Trophoblast cell (in vitro differentiated cells and primary cell): ENCODE measurements around the gene ZHX3.

Experiments used
- DNase-seq, 2 donors: peaks; one replicate each; pipeline ENCODE4 v3.0.0-alpha.2; 2016
- H2AFZ ChIP-seq: 2 replicates; pipeline ENCODE4 v1.6.1; 2013; ENCODE audit warnings: low read length, moderate library complexity, mild to moderate bottlenecking; ENCODE audit not compliant: insufficient read depth, poor library complexity
- H2AK5ac ChIP-seq: 2 replicates; pipeline ENCODE4 v1.6.1; 2013; ENCODE audit warnings: mild to moderate bottlenecking, low read length
- H2BK120ac ChIP-seq: 2 replicates; pipeline ENCODE4 v1.6.1; 2013; ENCODE audit warnings: low read length, mild to moderate bottlenecking, moderate library complexity; ENCODE audit not compliant: insufficient read depth, poor library complexity
- H2BK12ac ChIP-seq: 2 replicates; pipeline ENCODE4 v1.6.1; 2013; ENCODE audit warnings: mild to moderate bottlenecking, low read length, moderate library complexity
- H2BK5ac ChIP-seq: 2 replicates; pipeline ENCODE4 v1.6.1; 2013; ENCODE audit warnings: low read length, low read depth, moderate library complexity, mild to moderate bottlenecking; ENCODE audit not compliant: poor library complexity
- H3K14ac ChIP-seq: 2 replicates; pipeline ENCODE4 v1.6.1; 2013; ENCODE audit warnings: mild to moderate bottlenecking, low read length
- H3K18ac ChIP-seq: 2 replicates; pipeline ENCODE4 v1.6.1; 2013; ENCODE audit warnings: mild to moderate bottlenecking, low read length
- H3K23ac ChIP-seq: 2 replicates; pipeline ENCODE4 v1.6.1; 2013; ENCODE audit warnings: low read length
- H3K27ac ChIP-seq: 2 replicates; pipeline ENCODE4 v1.5.1; 2013; ENCODE audit warnings: low read depth, mild to moderate bottlenecking, inconsistent platforms, low read length, moderate library complexity
- H3K27me3 ChIP-seq: 2 replicates; pipeline ENCODE4 v1.6.1; 2013; ENCODE audit warnings: inconsistent platforms, mild to moderate bottlenecking, low read length, moderate library complexity; ENCODE audit not compliant: insufficient read depth
- H3K36me3 ChIP-seq, 2 experiments: 1 replicate in 1 of 2; 2 replicates in 1 of 2; pipeline ENCODE4 v1.6.1; 2013; ENCODE audit warnings: low read length in 2 of 2, mild to moderate bottlenecking in 2 of 2, moderate library complexity in 1 of 2; ENCODE audit not compliant: insufficient read depth in 2 of 2, control insufficient read depth in 1 of 2
- H3K4ac ChIP-seq: 2 replicates; pipeline ENCODE4 v1.6.1; 2013; ENCODE audit warnings: low read depth, mild to moderate bottlenecking, low read length, moderate library complexity
- H3K4me1 ChIP-seq, 2 experiments: 1 replicate in 1 of 2; 2 replicates in 1 of 2; pipeline ENCODE4 v1.6.1; 2013; ENCODE audit warnings: low read length in 2 of 2, mild to moderate bottlenecking in 2 of 2, moderate library complexity in 1 of 2; ENCODE audit not compliant: insufficient read depth in 2 of 2, control insufficient read depth in 1 of 2
- H3K4me2 ChIP-seq: 2 replicates; pipeline ENCODE4 v1.6.1; 2013; ENCODE audit warnings: inconsistent platforms, mild to moderate bottlenecking, low read length, moderate library complexity
- H3K4me3 ChIP-seq: 2 replicates; pipeline ENCODE4 v1.5.1; 2013; ENCODE audit warnings: mild to moderate bottlenecking, low read depth, low read length, inconsistent platforms
- H3K79me1 ChIP-seq: one replicate; pipeline ENCODE4 v1.6.1; 2013; ENCODE audit warnings: low read length
- H3K79me2 ChIP-seq: 2 replicates; pipeline ENCODE4 v1.6.1; 2013; ENCODE audit warnings: low read length, mild to moderate bottlenecking; ENCODE audit not compliant: control insufficient read depth, insufficient read depth, poor library complexity
- H3K9ac ChIP-seq: 2 replicates; pipeline ENCODE4 v1.6.1; 2013; ENCODE audit warnings: mild to moderate bottlenecking, low read length
- H3K9me3 ChIP-seq: 2 replicates; pipeline ENCODE4 v1.6.1; 2013; ENCODE audit warnings: low read depth, mild to moderate bottlenecking, control low read depth, inconsistent platforms, low read length; ENCODE audit not compliant: insufficient read depth
- H4K12ac ChIP-seq: 2 replicates; pipeline ENCODE4 v1.6.1; 2013; ENCODE audit warnings: low read depth, mild to moderate bottlenecking, low read length, moderate library complexity
- H4K8ac ChIP-seq: 2 replicates; pipeline ENCODE4 v1.6.1; 2013; ENCODE audit warnings: low read depth, mild to moderate bottlenecking, low read length, moderate library complexity
- H4K91ac ChIP-seq: one replicate; pipeline ENCODE4 v1.6.1; 2013; ENCODE audit warnings: low read depth, mild to moderate bottlenecking, low read length, moderate library complexity
- WGBS: extraction: QIAGEN DNeasy Blood & Tissue Kit; methylation state at CpG from one replicate; pipeline ENCODE4 v1.1.7; 2013; ENCODE audit warnings: missing lambda C conversion rate; ENCODE audit not compliant: insufficient read length, insufficient coverage; ENCODE audit errors: extremely low coverage; 5-methylcytosine and 5-hydroxymethylcytosine counted together

The ZHX3 gene

DNA sequence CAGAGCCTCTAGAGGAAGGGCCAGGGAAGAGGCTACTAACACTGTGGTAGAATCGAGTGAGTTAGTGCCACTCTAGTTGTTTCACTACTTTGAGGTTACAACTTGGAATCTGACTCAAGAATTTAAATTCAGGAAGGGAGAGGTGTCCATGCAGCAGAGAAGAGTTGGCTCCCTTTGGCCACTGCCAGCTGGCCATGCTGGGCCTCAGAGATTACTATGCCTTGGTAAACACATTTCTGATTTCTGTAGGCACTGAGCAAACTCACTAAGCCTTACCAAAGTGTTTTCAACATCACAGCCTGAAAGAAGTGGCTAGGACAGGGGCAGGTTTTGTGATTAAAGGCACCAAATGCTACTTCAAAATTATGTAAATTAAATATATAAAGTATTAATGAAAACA is 61.9 kb downstream of the ZHX3 start:
- H3K79me1 ChIP-seq, result no peaks in the 10 kb centered on the region
- H3K9me3 ChIP-seq, result no peaks in the 10 kb centered on the region
- H3K36me3 ChIP-seq, result no peaks in the 10 kb centered on the region
- no CpG with 5 or more reads among the region's 1 CpG for WGBS
- no peak for DNase-seq
- no peak overlapping the region for H2BK5ac ChIP-seq
- H3K4me3 ChIP-seq, result no peak overlapping the region
- no peak overlapping the region for H4K12ac ChIP-seq
- no peak overlapping the region for H3K18ac ChIP-seq
- H3K79me2 ChIP-seq, result no peaks in the 10 kb centered on the region
- H3K4me2 ChIP-seq, result no peak overlapping the region
- H3K4ac ChIP-seq, result no peak overlapping the region
- no peak overlapping the region for H4K91ac ChIP-seq
- no peak overlapping the region for H2AFZ ChIP-seq
- no peak overlapping the region for H2AK5ac ChIP-seq
- H3K9ac ChIP-seq, result no peak overlapping the region
- no peak overlapping the region for H2BK120ac ChIP-seq
- H3K23ac ChIP-seq, result no peak overlapping the region
- H3K27ac ChIP-seq, result no peak overlapping the region
- no peak overlapping the region for H3K14ac ChIP-seq
- no peak overlapping the region for H4K8ac ChIP-seq
- no peak overlapping the region for H2BK12ac ChIP-seq
- H3K27me3 ChIP-seq, result no peaks in the 10 kb centered on the region
- H3K4me1 ChIP-seq, result no peaks in the 10 kb centered on the region

DNA sequence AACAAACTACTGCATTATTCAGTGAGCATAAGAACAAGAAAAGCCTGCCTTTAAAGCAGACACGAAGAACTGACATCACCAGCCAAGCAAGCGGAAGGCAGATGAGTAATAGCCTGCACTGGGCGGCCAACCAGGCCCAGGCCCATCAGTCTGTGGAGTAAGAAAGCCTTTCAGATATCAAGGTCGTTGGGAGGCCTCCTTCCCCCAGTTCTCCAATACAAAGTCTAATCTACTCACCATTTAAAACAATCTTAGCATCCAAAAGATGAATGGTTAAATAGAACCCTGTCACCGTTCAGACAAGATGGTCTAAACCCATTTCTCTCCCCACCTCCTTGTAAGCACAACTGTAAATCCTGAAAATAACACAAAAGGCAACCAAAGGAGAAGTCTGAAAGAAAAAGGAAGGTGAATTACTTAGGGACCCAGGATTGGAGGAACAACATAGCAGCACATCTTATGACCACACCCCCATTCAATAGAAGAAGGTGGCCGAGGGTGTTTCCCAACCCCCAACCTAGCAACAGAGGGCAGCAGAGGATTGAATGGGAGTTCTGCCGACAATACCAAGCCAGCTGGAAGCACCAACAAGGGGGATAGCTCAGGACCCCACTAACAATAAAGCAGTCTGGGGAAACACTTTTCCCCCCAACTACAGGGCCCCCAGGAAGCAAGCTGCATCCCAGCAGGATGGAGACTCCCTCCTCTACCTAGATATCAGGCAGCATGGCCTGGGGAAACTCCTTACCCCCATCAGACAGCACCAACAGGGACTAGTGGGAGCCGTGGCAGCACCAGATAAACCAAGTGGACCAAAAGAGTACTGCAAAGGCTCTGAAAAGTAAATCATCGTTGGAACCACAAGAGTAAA is 67.9 kb downstream of the ZHX3 start:
- Histone ChIP-seq H3K4me2 (no peak overlapping the region), H4K12ac (no peak overlapping the region), H3K27ac (no peak overlapping the region), H3K9ac (no peak overlapping the region), H2BK120ac (no peak overlapping the region), H2BK12ac (no peak overlapping the region), H2BK5ac (no peak overlapping the region), H3K4me1 (no peaks in the 10 kb centered on the region), H3K14ac (no peak overlapping the region), H3K18ac (no peak overlapping the region), H3K9me3 (no peaks in the 10 kb centered on the region), H3K79me2 (no peaks in the 10 kb centered on the region), H4K91ac (no peak overlapping the region), H3K4ac (no peak overlapping the region), H3K4me3 (no peak overlapping the region), H3K23ac (no peak overlapping the region), H2AFZ (no peak overlapping the region), H3K79me1 (no peaks in the 10 kb centered on the region), H3K36me3 (no peaks in the 10 kb centered on the region), H3K27me3 (no peaks in the 10 kb centered on the region), H4K8ac (no peak overlapping the region), H2AK5ac (no peak overlapping the region)
- peak; percentile 24 to 56 for DNase-seq
- WGBS, result no CpG with 5 or more reads among the region's 9 CpGs

DNA sequence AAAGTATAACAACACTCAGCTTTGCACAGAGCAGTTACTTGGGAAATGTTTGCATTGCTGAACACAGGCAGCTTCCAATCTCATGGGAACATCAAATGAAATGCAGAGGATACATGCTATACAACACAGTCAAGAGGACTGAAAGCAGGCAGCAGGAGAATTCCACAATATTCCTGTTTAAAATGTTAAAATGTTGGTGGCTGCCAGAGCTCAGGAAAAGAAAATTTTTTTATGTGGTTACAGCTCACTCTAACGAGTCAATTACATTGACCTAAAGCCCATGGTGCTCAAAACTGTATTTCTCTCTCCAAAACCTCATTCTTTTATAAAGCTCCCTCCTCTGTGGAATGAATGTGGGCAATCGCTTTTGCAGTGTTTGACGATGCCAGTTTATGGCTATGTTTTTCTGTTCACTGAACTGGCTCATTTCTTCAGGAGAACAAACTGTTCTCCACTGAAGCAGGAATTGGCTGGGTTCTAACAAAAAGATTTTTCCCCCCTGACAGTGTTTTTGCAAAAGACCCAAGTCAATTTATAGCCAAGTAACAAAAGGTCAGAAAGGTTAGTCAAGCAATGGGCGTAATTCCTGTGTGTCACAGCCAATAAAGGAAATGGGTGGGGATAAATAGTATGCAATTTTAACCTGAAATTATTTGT is 69.0 kb downstream of the ZHX3 start:
- Histone ChIP-seq H2BK120ac (no peak overlapping the region), H3K14ac (no peak overlapping the region), H3K4me2 (no peak overlapping the region), H3K79me1 (no peaks in the 10 kb centered on the region), H2AK5ac (no peak overlapping the region), H4K91ac (no peak overlapping the region), H4K12ac (no peak overlapping the region), H3K36me3 (no peaks in the 10 kb centered on the region), H3K27me3 (no peaks in the 10 kb centered on the region), H3K23ac (no peak overlapping the region), H3K18ac (no peak overlapping the region), H4K8ac (no peak overlapping the region), H3K4me3 (no peak overlapping the region), H2BK12ac (no peak overlapping the region), H2BK5ac (no peak overlapping the region), H3K4ac (no peak overlapping the region), H3K4me1 (no peaks in the 10 kb centered on the region), H3K79me2 (no peaks in the 10 kb centered on the region), H3K9ac (no peak overlapping the region), H2AFZ (no peak overlapping the region), H3K27ac (no peak overlapping the region), H3K9me3 (no peaks in the 10 kb centered on the region)
- WGBS, result no CpG with 5 or more reads among the region's 4 CpGs
- DNase-seq, result no peak

DNA sequence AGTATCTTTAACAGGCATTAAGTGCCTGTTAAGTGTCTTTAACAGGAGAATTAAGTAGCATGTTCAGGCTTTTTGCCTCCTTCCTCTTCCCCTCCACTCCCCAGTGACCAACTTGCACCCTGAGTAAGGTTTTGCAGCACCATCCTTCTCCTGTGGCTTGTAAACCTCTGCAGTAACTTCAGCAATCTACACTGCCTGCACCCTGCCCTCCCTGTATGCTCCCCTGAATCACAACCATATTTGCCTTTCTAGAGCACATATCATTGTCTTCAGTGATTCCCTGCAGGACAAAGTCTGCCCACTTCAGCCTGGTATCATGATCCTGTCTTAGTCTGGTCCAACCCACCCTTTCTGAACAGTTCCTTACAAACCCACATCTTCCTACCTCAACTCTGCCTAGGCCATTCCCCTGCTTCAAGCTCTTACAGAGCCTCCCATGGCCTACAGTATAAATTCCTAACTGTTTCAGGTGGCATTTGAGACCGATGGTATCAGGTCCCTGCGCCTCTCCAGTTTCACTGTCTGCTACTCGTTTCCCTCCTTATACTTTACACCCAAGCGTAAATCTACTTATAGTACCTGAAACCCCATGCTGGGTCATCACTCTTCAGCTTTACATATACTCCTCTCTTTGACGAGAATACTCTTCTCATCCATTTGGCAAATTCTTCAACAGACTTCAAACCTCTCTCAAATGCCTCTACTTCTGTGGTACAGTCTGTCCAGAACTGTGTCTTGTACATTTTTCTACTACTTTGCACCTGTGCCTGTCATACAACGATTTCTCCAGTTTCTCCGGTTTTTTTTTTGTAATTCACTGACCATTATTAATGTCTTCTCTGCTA is 69.8 kb downstream of the ZHX3 start:
- no peak overlapping the region for H2AK5ac ChIP-seq
- H2AFZ ChIP-seq, result no peak overlapping the region
- no peak overlapping the region for H2BK12ac ChIP-seq
- no peak overlapping the region for H4K8ac ChIP-seq
- H3K9me3 ChIP-seq, result no peaks in the 10 kb centered on the region
- no peak overlapping the region for H3K4ac ChIP-seq
- H3K9ac ChIP-seq, result peak overlapping the region; percentile 59
- no peak overlapping the region for H3K4me2 ChIP-seq
- H3K27ac ChIP-seq, result no peak overlapping the region
- H3K4me3 ChIP-seq, result no peak overlapping the region
- no peaks in the 10 kb centered on the region for H3K79me1 ChIP-seq
- no peaks in the 10 kb centered on the region for H3K36me3 ChIP-seq
- no peak overlapping the region for H4K12ac ChIP-seq
- no peak overlapping the region for H3K14ac ChIP-seq
- no peak for DNase-seq
- no peak overlapping the region for H2BK120ac ChIP-seq
- H3K18ac ChIP-seq, result no peak overlapping the region
- no CpG with 5 or more reads among the region's 7 CpGs for WGBS
- H2BK5ac ChIP-seq, result no peak overlapping the region
- no peak overlapping the region for H4K91ac ChIP-seq
- H3K4me1 ChIP-seq, result no peaks in the 10 kb centered on the region
- no peaks in the 10 kb centered on the region for H3K27me3 ChIP-seq
- H3K79me2 ChIP-seq, result no peaks in the 10 kb centered on the region
- H3K23ac ChIP-seq, result no peak overlapping the region
